Panc1 (cell line): Measurements from ENCODE around the gene JAZF1.

ENCODE experiments used
- CTCF ChIP-seq: fragments of 450-650 bp; IDR thresholded peaks from 2 replicates; pipeline ENCODE4 v1.5.1; 2017; ENCODE audit warnings: mild to moderate bottlenecking
- POLR2AphosphoS5 ChIP-seq: IDR thresholded peaks from 2 replicates; pipeline ENCODE4 v1.6.1; 2012; ENCODE audit warnings: mild to moderate bottlenecking, low read depth, low read length, moderate library complexity
- REST ChIP-seq, 2 experiments: IDR thresholded peaks; 2 replicates each; pipeline ENCODE4 v1.6.1; 2011 to 2012; ENCODE audit warnings: low read depth in 2 of 2, control low read depth in 1 of 2, low read length in 1 of 2, mild to moderate bottlenecking in 1 of 2, moderate library complexity in 1 of 2; ENCODE audit not compliant: insufficient read depth in 1 of 2
- SIN3A ChIP-seq: IDR thresholded peaks from 2 replicates; pipeline ENCODE4 v1.6.1; 2012; ENCODE audit warnings: low read depth, mild to moderate bottlenecking, low read length, moderate library complexity, borderline replicate concordance; ENCODE audit not compliant: insufficient read depth

GRCh38 chr7:28225576-28225975 is 45.0 kb upstream of the JAZF1 start:
- TF ChIP-seq POLR2AphosphoS5 (no peak), CTCF (no peak), REST (IDR thresholded peaks at IDR 0.05; ENCODE audit: insufficient read depth in 1 of 2, low read depth in 2 of 2, low read length in 1 of 2) (no peak), SIN3A (no peak)
